HepG2 (cell line): ENCODE measurements around the gene SERAC1. TPM values are rescaled to one million over a fixed set of nuclear protein-coding genes. Genes with fewer than 3 reads are reported as not detected.

Source experiments
- ATAC-seq: fragments of 200-7000 bp; cut with Tn5 transposase; 3 replicates; pipeline ENCODE4 v1.9.1; 2020; ENCODE audit warnings: mild to moderate bottlenecking, moderate library complexity
- BruUV-seq: library from RNA; stranded (reverse); fragments of 400-500 nt; replicated peaks from 2 replicates; lab custom pipeline; 2021; lab: Mats Ljungman, UMichigan
- CTCF ChIA-PET: fragments of 300-600 bp; formaldehyde crosslinking; extraction: SDS; loops from one replicate; lab custom pipeline; 2021; ENCODE audit warnings: low total read pairs, inconsistent platforms, low intra/inter-chr PET ratio; lab: Yijun Ruan, JAX
- POLR2A ChIA-PET: fragments of 350-600 bp; sonication (Branson Sonifier 250); formaldehyde crosslinking; loops from one replicate; lab custom pipeline; 2020; ENCODE audit warnings: antibody characterized with exemption, inconsistent platforms; lab: Yijun Ruan, JAX
- DNase-seq: peaks from one replicate; pipeline ENCODE4 v3.0.0-alpha.2; 2015; ENCODE audit warnings: low spot score
- FAIRE-seq: peaks from 3 replicates; lab custom pipeline; 2011; peaks lifted over from hg19 to GRCh38; lab: Jason Lieb, UNC
- H2AFZ ChIP-seq: one replicate; pipeline ENCODE4 v1.6.1; 2011; ENCODE audit warnings: low read length, inconsistent platforms
- H3K27ac ChIP-seq: fragments of 300-600 bp; 3 replicates; pipeline ENCODE4 v1.8.0; 2011; ENCODE audit warnings: mixed run types, mild to moderate bottlenecking, mixed read lengths, low read length, inconsistent platforms; ENCODE audit not compliant: insufficient read depth; ENCODE audit errors: extremely low read length
- H3K27me3 ChIP-seq, 2 experiments: fragments of 200-600 bp in 1 of 2; 2 replicates in 1 of 2; 3 replicates in 1 of 2; pipeline versions ENCODE4 v1.6.0 to v1.8.0; 2011; ENCODE audit warnings: low read length in 2 of 2, mild to moderate bottlenecking in 2 of 2, moderate library complexity in 2 of 2, inconsistent platforms in 1 of 2; ENCODE audit not compliant: insufficient read depth in 2 of 2, control insufficient read depth in 1 of 2
- H3K36me3 ChIP-seq, 2 experiments: fragments of 200-600 bp in 1 of 2; replicated peaks in 1 of 2; 2 replicates in 1 of 2; 3 replicates in 1 of 2; pipeline versions ENCODE4 v1.5.1 to v1.8.0; 2011; ENCODE audit warnings: low read length in 2 of 2, inconsistent platforms in 1 of 2; ENCODE audit not compliant: insufficient read depth in 2 of 2, control insufficient read depth in 1 of 2
- H3K4me1 ChIP-seq: 2 replicates; pipeline ENCODE4 v1.5.1; 2012; ENCODE audit warnings: low read length, inconsistent platforms; ENCODE audit not compliant: insufficient read depth
- H3K4me2 ChIP-seq: 2 replicates; pipeline ENCODE4 v1.6.0; 2011; ENCODE audit warnings: low read depth, low read length, inconsistent platforms
- H3K4me3 ChIP-seq, 3 experiments: fragments of 200-600 bp in 1 of 3; sonication (generic), shearing (Covaris generic) in 1 of 3; replicated peaks in 1 of 3; 2 replicates each; pipeline ENCODE4 v1.5.1; 2011 to 2016; ENCODE audit warnings: low read length in 3 of 3, inconsistent platforms in 2 of 3, low read depth in 2 of 3, mild to moderate bottlenecking in 2 of 3, control low read depth in 1 of 3, mixed read lengths in 1 of 3; ENCODE audit not compliant: insufficient read depth in 1 of 3
- H3K79me2 ChIP-seq: one replicate; pipeline ENCODE4 v1.6.1; 2011; ENCODE audit warnings: low read length, inconsistent platforms; ENCODE audit not compliant: insufficient read depth
- H3K9ac ChIP-seq: 2 replicates; pipeline ENCODE4 v1.6.0; 2011; ENCODE audit warnings: mild to moderate bottlenecking, low read depth, low read length, inconsistent platforms; ENCODE audit not compliant: insufficient read depth
- H3K9me3 ChIP-seq: 2 replicates; pipeline ENCODE4 v1.5.1; 2012; ENCODE audit warnings: mild to moderate bottlenecking, low read length
- H4K20me1 ChIP-seq: 2 replicates; pipeline ENCODE4 v1.6.0; 2011; ENCODE audit warnings: inconsistent platforms, mild to moderate bottlenecking, low read length, moderate library complexity; ENCODE audit not compliant: insufficient read depth
- DRAP1 ChIP-seq: IDR thresholded peaks from 2 replicates; pipeline ENCODE4 v1.6.1; 2016; ENCODE audit warnings: missing genetic modification reagents, missing compliant biosample characterization
- ELF4 ChIP-seq: sonication (generic); formaldehyde crosslinking; IDR thresholded peaks from 2 replicates; pipeline ENCODE4 v1.5.0; 2020; ENCODE audit warnings: missing genetic modification reagents, mild to moderate bottlenecking, moderate library complexity, borderline replicate concordance
- EZH2 ChIP-seq: conservative IDR thresholded peaks from 2 replicates; pipeline ENCODE4 v1.6.1; 2012; ENCODE audit warnings: mild to moderate bottlenecking, low read depth, low read length, moderate library complexity
- FOXA3 ChIP-seq: IDR thresholded peaks from 2 replicates; pipeline ENCODE4 v1.6.1; 2016; ENCODE audit warnings: missing genetic modification reagents, missing compliant biosample characterization
- IKZF1 ChIP-seq: fragments of 450-650 bp; IDR thresholded peaks from 2 replicates; pipeline ENCODE4 v1.7.1; 2016
- NRL ChIP-seq: sonication (generic); formaldehyde crosslinking; IDR thresholded peaks from 2 replicates; pipeline ENCODE4 v1.5.0; 2020; ENCODE audit warnings: missing genetic modification reagents, mild to moderate bottlenecking, moderate library complexity, borderline replicate concordance
- POGK ChIP-seq: sonication (generic); formaldehyde crosslinking; conservative IDR thresholded peaks from 2 replicates; pipeline ENCODE4 v1.8.0; 2022; ENCODE audit warnings: mild to moderate bottlenecking, moderate library complexity, missing genetic modification reagents
- TAF1 ChIP-seq: sonication (generic); formaldehyde crosslinking; IDR thresholded peaks from 2 replicates; pipeline ENCODE4 v1.4.0; 2020; ENCODE audit warnings: missing genetic modification reagents
- TEAD2 ChIP-seq: sonication (generic); formaldehyde crosslinking; IDR thresholded peaks from 2 replicates; pipeline ENCODE4 v1.9.0; 2021; ENCODE audit warnings: missing genetic modification reagents
- THAP8 ChIP-seq: sonication (generic); formaldehyde crosslinking; IDR thresholded peaks from 2 replicates; pipeline ENCODE4 v1.5.1; 2020; ENCODE audit warnings: missing genetic modification reagents, mild to moderate bottlenecking, borderline replicate concordance
- ZNF451 ChIP-seq: sonication (generic); formaldehyde crosslinking; IDR thresholded peaks from 2 replicates; pipeline ENCODE4 v1.5.0; 2020; ENCODE audit warnings: mild to moderate bottlenecking, missing genetic modification reagents
- ZNF644 ChIP-seq: IDR thresholded peaks from 2 replicates; pipeline ENCODE4 v1.6.1; 2016; ENCODE audit warnings: low read depth
- ZNF737 ChIP-seq: sonication (generic); formaldehyde crosslinking; IDR thresholded peaks from 2 replicates; pipeline ENCODE4 v1.5.0; 2020; ENCODE audit warnings: missing genetic modification reagents, mild to moderate bottlenecking, borderline replicate concordance
- ZSCAN20 ChIP-seq: sonication (generic); formaldehyde crosslinking; IDR thresholded peaks from 2 replicates; pipeline ENCODE4 v1.4.0; 2020; ENCODE audit warnings: missing genetic modification reagents, mild to moderate bottlenecking, borderline replicate concordance
- ZSCAN30 ChIP-seq: sonication (generic); formaldehyde crosslinking; IDR thresholded peaks from 2 replicates; pipeline ENCODE4 v1.5.0; 2020; ENCODE audit warnings: mild to moderate bottlenecking, missing genetic modification reagents
- WGBS: methylation state at CpG from one replicate; pipeline ENCODE4 v1.1.6; 2017; ENCODE audit warnings: low lambda C conversion rate; 5-methylcytosine and 5-hydroxymethylcytosine counted together
- in situ Hi-C: cut with HindIII; loops from 2 replicates; pipeline ENCODE4 v1.10.0; 2017; ENCODE audit warnings: low pct_unique_long_range_greater_than_20kb; ENCODE audit not compliant: extremely low pct_ligation_motif_present
- intact Hi-C: fragments of 100-400 bp; cut with micrococcal nuclease; formaldehyde crosslinking; loops from one replicate; pipeline ENCODE4 v1.10.0; 2022; ENCODE audit not compliant: unreplicated experiment
- polyA plus RNA-seq, 8 experiments: library from polyadenylated mRNA; depleted of rRNA in 3 of 8; stranded (reverse) in 7 of 8; unstranded in 1 of 8; fragments of >200 nt; fragmentation: Illumina TruSeq in 4 of 8; extraction: Trizol in 4 of 8; gene quantifications; 2 replicates each; pipeline versions ENCODE4 v1.2.1 to v1.2.3, GENCODE V29; 2011 to 2016; ENCODE audit warnings: low read depth in 4 of 8, missing spikeins in 1 of 8, mixed read lengths in 1 of 8; ENCODE audit not compliant: insufficient read depth in 1 of 8
- total RNA-seq, 5 experiments: library from RNA; depleted of rRNA; stranded (reverse); fragments of >200 nt; fragmentation: Illumina TruSeq; extraction: Trizol; gene quantifications; 2 replicates each; pipeline ENCODE4 v1.2.3, GENCODE V29; 2016; ENCODE audit warnings: low read depth in 1 of 5
- TF ChIP-seq, protein P1 (sequence below): sonication (generic); formaldehyde crosslinking; IDR thresholded peaks from 2 replicates; pipeline ENCODE4 v1.4.0; 2020; ENCODE audit warnings: mild to moderate bottlenecking, missing genetic modification reagents

The SERAC1 gene
- total and polyA plus RNA-seq, 2 of the 13 experiments (the other 11 are each of a cell fraction or from before 2014, with no cell fraction given): 4.5 to 8.1 TPM

- no TSS peak for BruUV-seq
- Histone ChIP-seq H3K27ac (no peak overlapping the region), H2AFZ (no peak overlapping the region), H3K79me2 (no peaks in the 10 kb centered on the region), H3K4me3 (no peak overlapping the region), H3K27me3 (no peaks in the 10 kb centered on the region), H3K4me2 (no peak overlapping the region), H4K20me1 (no peaks in the 10 kb centered on the region), H3K9me3 (no peaks in the 10 kb centered on the region), H3K9ac (no peak overlapping the region)
- no peak for ATAC-seq
- intact Hi-C loops (no loop called here), in situ Hi-C loops (no loop called here)
- CTCF ChIA-PET: no interaction called here
- POLR2A ChIA-PET: interaction anchor here (0.6 to 1.0 kb wide), 2 partner anchors 9 to 19 kb away, joined by 3 read pairs; no protein-coding TSS in a partner anchor
- FAIRE-seq: no peak
- TF ChIP-seq ZNF737 (CRISPR knock-in tag): no peak
- no peak for TF ChIP-seq EZH2
- no peak for TF ChIP-seq ZNF451 (CRISPR knock-in tag)
- TF ChIP-seq ZNF644 (CRISPR knock-in tag): no peak
- TF ChIP-seq POGK (CRISPR knock-in tag): no peak
- no peak for TF ChIP-seq THAP8 (CRISPR knock-in tag)
- TF ChIP-seq TEAD2 (CRISPR knock-in tag): no peak
- no peak for TF ChIP-seq TAF1
- TF ChIP-seq NRL (CRISPR knock-in tag): no peak
- no peak for TF ChIP-seq IKZF1
- TF ChIP-seq ELF4 (CRISPR knock-in tag): no peak
- no peak for TF ChIP-seq FOXA3 (CRISPR knock-in tag)
- TF ChIP-seq, protein P1, sequence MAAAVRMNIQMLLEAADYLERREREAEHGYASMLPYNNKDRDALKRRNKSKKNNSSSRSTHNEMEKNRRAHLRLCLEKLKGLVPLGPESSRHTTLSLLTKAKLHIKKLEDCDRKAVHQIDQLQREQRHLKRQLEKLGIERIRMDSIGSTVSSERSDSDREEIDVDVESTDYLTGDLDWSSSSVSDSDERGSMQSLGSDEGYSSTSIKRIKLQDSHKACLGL: no peak
- no peak for TF ChIP-seq ZSCAN20 (CRISPR knock-in tag)
- no peak for TF ChIP-seq DRAP1 (CRISPR knock-in tag)
- TF ChIP-seq ZSCAN30 (CRISPR knock-in tag): no peak
- TF ChIP-seq, all 625 proteins: peak for 0
- Histone ChIP-seq H3K36me3 (peaks cover 5 to 14% of the 10 kb centered on the region in 2 experiments; a peak in 3 of 5 replicates), H3K4me1 (peaks cover 39% of the 10 kb centered on the region)
- DNase-seq: no peak
- WGBS: 98% methylated on average over 4 of the region's 4 CpGs
Observed at GRCh38 chr6:158191761-158192160, 23.7 kb upstream of the SERAC1 start.
